Gastrocnemius medialis (tissue), 4 donors: ENCODE measurements around the gene UGT1A9.

Experiments
- POLR2A ChIP-seq, 2 donors: fragments of 450-650 bp; IDR thresholded peaks; one replicate each; pipeline ENCODE4 v1.6.1; 2017; ENCODE audit warnings: antibody characterized with exemption in 2 of 2, mild to moderate bottlenecking in 2 of 2, moderate library complexity in 2 of 2
- TF ChIP-seq, protein P1 (sequence below), 5 experiments: fragments of 450-650 bp in 3 of 5; fragments of 200-600 bp in 2 of 5; sonication (generic) in 2 of 5; IDR thresholded peaks in 4 of 5; conservative IDR thresholded peaks in 1 of 5; 1 replicate in 4 of 5; 2 replicates in 1 of 5; pipeline ENCODE4 v1.5.1; 2016 to 2019; ENCODE audit warnings: antibody characterized with exemption in 5 of 5, mild to moderate bottlenecking in 3 of 5, moderate library complexity in 3 of 5

DNA sequence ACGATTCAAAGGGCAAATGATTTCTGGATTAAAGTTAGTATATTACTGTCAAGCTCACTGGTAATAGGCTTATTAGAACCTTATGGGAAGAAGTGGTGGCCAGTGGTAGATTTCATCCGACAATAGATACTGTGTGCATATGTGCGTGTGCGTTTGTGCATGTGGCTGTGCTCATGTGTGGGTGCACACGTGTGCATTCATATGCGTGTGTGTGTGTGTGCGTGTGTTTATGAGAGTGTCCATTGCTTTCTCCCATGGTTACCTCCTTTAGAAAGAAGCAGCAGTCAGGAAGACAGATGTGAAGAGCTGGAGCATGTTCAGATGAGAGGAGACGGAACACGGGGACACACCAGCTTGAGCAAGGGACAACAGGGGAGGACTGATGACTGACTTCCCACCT lies 97.6 kb downstream of the UGT1A9 start:
- TF ChIP-seq, protein P1, sequence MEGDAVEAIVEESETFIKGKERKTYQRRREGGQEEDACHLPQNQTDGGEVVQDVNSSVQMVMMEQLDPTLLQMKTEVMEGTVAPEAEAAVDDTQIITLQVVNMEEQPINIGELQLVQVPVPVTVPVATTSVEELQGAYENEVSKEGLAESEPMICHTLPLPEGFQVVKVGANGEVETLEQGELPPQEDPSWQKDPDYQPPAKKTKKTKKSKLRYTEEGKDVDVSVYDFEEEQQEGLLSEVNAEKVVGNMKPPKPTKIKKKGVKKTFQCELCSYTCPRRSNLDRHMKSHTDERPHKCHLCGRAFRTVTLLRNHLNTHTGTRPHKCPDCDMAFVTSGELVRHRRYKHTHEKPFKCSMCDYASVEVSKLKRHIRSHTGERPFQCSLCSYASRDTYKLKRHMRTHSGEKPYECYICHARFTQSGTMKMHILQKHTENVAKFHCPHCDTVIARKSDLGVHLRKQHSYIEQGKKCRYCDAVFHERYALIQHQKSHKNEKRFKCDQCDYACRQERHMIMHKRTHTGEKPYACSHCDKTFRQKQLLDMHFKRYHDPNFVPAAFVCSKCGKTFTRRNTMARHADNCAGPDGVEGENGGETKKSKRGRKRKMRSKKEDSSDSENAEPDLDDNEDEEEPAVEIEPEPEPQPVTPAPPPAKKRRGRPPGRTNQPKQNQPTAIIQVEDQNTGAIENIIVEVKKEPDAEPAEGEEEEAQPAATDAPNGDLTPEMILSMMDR (IDR thresholded peaks at IDR 0.05 in 4 of 5, conservative IDR thresholded peaks at IDR 0.05 in 1 of 5) = no peak
- TF ChIP-seq POLR2A (IDR thresholded peaks at IDR 0.05) = no peak
